IPS-15b (cell line): ENCODE results near the gene KDM3B.

Experiments
- H3K27me3 ChIP-seq: one replicate; pipeline ENCODE4 v1.6.1; 2013; ENCODE audit warnings: low read length; ENCODE audit not compliant: control insufficient read depth, insufficient read depth
- H3K36me3 ChIP-seq: one replicate; pipeline ENCODE4 v1.6.1; 2013; ENCODE audit warnings: low read length; ENCODE audit not compliant: control insufficient read depth, insufficient read depth
- H3K4me1 ChIP-seq: one replicate; pipeline ENCODE4 v1.6.1; 2013; ENCODE audit warnings: mild to moderate bottlenecking, low read length; ENCODE audit not compliant: control insufficient read depth, insufficient read depth
- H3K4me3 ChIP-seq: one replicate; pipeline ENCODE4 v1.5.1; 2013; ENCODE audit warnings: low read depth, low read length
- H3K9ac ChIP-seq: one replicate; pipeline ENCODE4 v1.6.1; 2013; ENCODE audit warnings: low read depth, mild to moderate bottlenecking, low read length
- H3K9me3 ChIP-seq: one replicate; pipeline ENCODE4 v1.6.1; 2013; ENCODE audit warnings: mild to moderate bottlenecking, low read length; ENCODE audit not compliant: control insufficient read depth, insufficient read depth

Gene KDM3B

GRCh38 chr5:138352722-138353559 is 456 bp downstream of the KDM3B start:
- Histone ChIP-seq H3K9me3 (peaks cover 3% of the 10 kb centered on the region), H3K36me3 (peaks cover 2% of the 10 kb centered on the region), H3K4me1 (peaks cover 4% of the 10 kb centered on the region), H3K4me3 (peak overlapping the region; percentile 95), H3K9ac (peak overlapping the region; percentile 91), H3K27me3 (no peaks in the 10 kb centered on the region)

GRCh38 chr5:138353560-138354080 is 1.1 kb downstream of the KDM3B start:
- peaks cover 3% of the 10 kb centered on the region for H3K9me3 ChIP-seq
- no peaks in the 10 kb centered on the region for H3K36me3 ChIP-seq
- H3K9ac ChIP-seq: peak overlapping the region; percentile 91
- no peaks in the 10 kb centered on the region for H3K27me3 ChIP-seq
- peaks cover 4% of the 10 kb centered on the region for H3K4me1 ChIP-seq
- peak overlapping the region; percentile 95 for H3K4me3 ChIP-seq

GRCh38 chr5:138354387-138354786 is 1.9 kb downstream of the KDM3B start:
- H3K4me3 ChIP-seq: peak overlapping the region; percentile 95
- H3K27me3 ChIP-seq: no peaks in the 10 kb centered on the region
- H3K9me3 ChIP-seq: peaks cover 3% of the 10 kb centered on the region
- peaks cover 4% of the 10 kb centered on the region for H3K4me1 ChIP-seq
- H3K36me3 ChIP-seq: no peaks in the 10 kb centered on the region
- H3K9ac ChIP-seq: no peak overlapping the region

GRCh38 chr5:138354926-138355378 is 2.5 kb downstream of the KDM3B start:
- H3K4me1 ChIP-seq: peaks cover 4% of the 10 kb centered on the region
- H3K9me3 ChIP-seq: peaks cover 3% of the 10 kb centered on the region
- no peaks in the 10 kb centered on the region for H3K27me3 ChIP-seq
- H3K9ac ChIP-seq: no peak overlapping the region
- H3K36me3 ChIP-seq: no peaks in the 10 kb centered on the region
- H3K4me3 ChIP-seq: peak overlapping the region; percentile 95

- Histone ChIP-seq H3K27me3 (no peaks in the 10 kb centered on the region), H3K4me1 (peaks cover 2% of the 10 kb centered on the region), H3K9me3 (no peaks in the 10 kb centered on the region), H3K9ac (no peak overlapping the region), H3K36me3 (no peaks in the 10 kb centered on the region), H3K4me3 (no peak overlapping the region)
Measured at GRCh38 chr5:138359621-138360020, 7.1 kb downstream of the KDM3B start.

- H3K4me3 ChIP-seq: no peak overlapping the region
- H3K4me1 ChIP-seq: no peaks in the 10 kb centered on the region
- H3K27me3 ChIP-seq: no peaks in the 10 kb centered on the region
- no peaks in the 10 kb centered on the region for H3K9me3 ChIP-seq
- H3K9ac ChIP-seq: no peak overlapping the region
- no peaks in the 10 kb centered on the region for H3K36me3 ChIP-seq
Measured at GRCh38 chr5:138360941-138361452, 8.5 kb downstream of the KDM3B start.

- Histone ChIP-seq H3K36me3 (no peaks in the 10 kb centered on the region), H3K9me3 (no peaks in the 10 kb centered on the region), H3K9ac (no peak overlapping the region), H3K4me3 (no peak overlapping the region), H3K27me3 (no peaks in the 10 kb centered on the region), H3K4me1 (no peaks in the 10 kb centered on the region)
Measured at GRCh38 chr5:138364576-138364975, 12.1 kb downstream of the KDM3B start.

- Histone ChIP-seq H3K36me3 (no peaks in the 10 kb centered on the region), H3K4me3 (no peak overlapping the region), H3K4me1 (no peaks in the 10 kb centered on the region), H3K9me3 (no peaks in the 10 kb centered on the region), H3K9ac (no peak overlapping the region), H3K27me3 (no peaks in the 10 kb centered on the region)
Measured at GRCh38 chr5:138366632-138367382, 14.3 kb downstream of the KDM3B start.

GRCh38 chr5:138369261-138369660 is 16.8 kb downstream of the KDM3B start:
- Histone ChIP-seq H3K4me3 (no peak overlapping the region), H3K9ac (no peak overlapping the region), H3K4me1 (no peaks in the 10 kb centered on the region), H3K27me3 (no peaks in the 10 kb centered on the region), H3K9me3 (no peaks in the 10 kb centered on the region), H3K36me3 (no peaks in the 10 kb centered on the region)

GRCh38 chr5:138369706-138370105 is 17.2 kb downstream of the KDM3B start:
- no peaks in the 10 kb centered on the region for H3K27me3 ChIP-seq
- no peaks in the 10 kb centered on the region for H3K4me1 ChIP-seq
- H3K36me3 ChIP-seq: no peaks in the 10 kb centered on the region
- H3K9ac ChIP-seq: no peak overlapping the region
- H3K4me3 ChIP-seq: no peak overlapping the region
- no peaks in the 10 kb centered on the region for H3K9me3 ChIP-seq

GRCh38 chr5:138370537-138370936 is 18.1 kb downstream of the KDM3B start:
- Histone ChIP-seq H3K9me3 (no peaks in the 10 kb centered on the region), H3K9ac (no peak overlapping the region), H3K4me1 (no peaks in the 10 kb centered on the region), H3K36me3 (no peaks in the 10 kb centered on the region), H3K4me3 (no peak overlapping the region), H3K27me3 (no peaks in the 10 kb centered on the region)
